NCI-H748 treated with DMSO at 0.1 percent for 48 hours (cell line): Measurements from ENCODE around the gene ZNF536.
"Not testable (repeated sequence)": the region's sequence is repeated elsewhere in the genome, so short reads cannot be mapped to it uniquely, and the experiment has no call there.

ENCODE experiments used
- DNase-seq: peaks from one replicate; lab custom pipeline; 2025; lab: John Stamatoyannopoulos, UW

ZNF536 gene

GRCh38 chr19:30341611-30342201 lies 30.5 kb upstream of the ZNF536 start:
- no peak for DNase-seq

- no peak for DNase-seq
These were observed 29.3 kb upstream of the ZNF536 start for GRCh38 chr19:30342901-30343300.

GRCh38 chr19:30344446-30345425 lies 27.4 kb upstream of the ZNF536 start:
- no peak for DNase-seq

- no peak for DNase-seq
These were observed 26.5 kb upstream of the ZNF536 start for GRCh38 chr19:30345686-30346085.

GRCh38 chr19:30346468-30346867 lies 25.7 kb upstream of the ZNF536 start:
- DNase-seq, result not testable (repeated sequence)

GRCh38 chr19:30349131-30349730 lies 23.0 kb upstream of the ZNF536 start:
- DNase-seq, result no peak

- no peak for DNase-seq
These were observed 21.2 kb upstream of the ZNF536 start for GRCh38 chr19:30350692-30351663.

- DNase-seq, result no peak
These were observed 20.4 kb upstream of the ZNF536 start for GRCh38 chr19:30351774-30352173.

GRCh38 chr19:30353394-30353945 lies 18.7 kb upstream of the ZNF536 start:
- no peak for DNase-seq

- no peak for DNase-seq
These were observed 16.6 kb upstream of the ZNF536 start for GRCh38 chr19:30355586-30355985.

GRCh38 chr19:30356951-30357579 lies 15.1 kb upstream of the ZNF536 start:
- DNase-seq, result no peak

GRCh38 chr19:30357580-30357954 lies 14.6 kb upstream of the ZNF536 start:
- DNase-seq, result no peak

- DNase-seq, result no peak
These were observed 13.9 kb upstream of the ZNF536 start for GRCh38 chr19:30358319-30358718.

- DNase-seq, result no peak
These were observed 13.2 kb upstream of the ZNF536 start for GRCh38 chr19:30358821-30359580.

- DNase-seq, result no peak
These were observed 12.2 kb upstream of the ZNF536 start for GRCh38 chr19:30359936-30360335.

GRCh38 chr19:30360376-30361106 lies 11.6 kb upstream of the ZNF536 start:
- DNase-seq, result no peak

GRCh38 chr19:30361107-30361447 lies 11.1 kb upstream of the ZNF536 start:
- DNase-seq, result no peak

- DNase-seq, result no peak
These were observed 10.5 kb upstream of the ZNF536 start for GRCh38 chr19:30361721-30362120.

- no peak for DNase-seq
These were observed 9.9 kb upstream of the ZNF536 start for GRCh38 chr19:30362156-30362754.
